HepG2 (cell line): Measurements from ENCODE around the gene DENND4A. TPM values are rescaled to one million over a fixed set of nuclear protein-coding genes. Genes with fewer than 3 reads are reported as not detected.

Experiments used
- ARID4A ChIP-seq: sonication (generic); formaldehyde crosslinking; IDR thresholded peaks from 2 replicates; pipeline ENCODE4 v1.5.0; 2020; ENCODE audit warnings: mild to moderate bottlenecking, missing genetic modification reagents, borderline replicate concordance
- ASH2L ChIP-seq: fragments of 300-600, 200-600 bp; sonication (generic); IDR thresholded peaks from 2 replicates; pipeline ENCODE4 v1.7.0; 2017; ENCODE audit warnings: low read depth, mild to moderate bottlenecking, moderate library complexity, mixed read lengths, low read length; ENCODE audit not compliant: insufficient read length
- DPF2 ChIP-seq: sonication (generic); formaldehyde crosslinking; IDR thresholded peaks from 2 replicates; pipeline ENCODE4 v1.4.0; 2020; ENCODE audit warnings: mild to moderate bottlenecking, low read depth, missing genetic modification reagents, borderline replicate concordance
- ETS1 ChIP-seq: sonication (generic); formaldehyde crosslinking; IDR thresholded peaks from 2 replicates; pipeline ENCODE4 v1.4.0; 2020; ENCODE audit warnings: missing genetic modification reagents
- GLI4 ChIP-seq: sonication (generic); formaldehyde crosslinking; IDR thresholded peaks from 2 replicates; pipeline ENCODE4 v1.5.1; 2020; ENCODE audit warnings: missing genetic modification reagents, mild to moderate bottlenecking, moderate library complexity, borderline replicate concordance
- HMG20B ChIP-seq: conservative IDR thresholded peaks from 2 replicates; pipeline ENCODE4 v1.6.1; 2016; ENCODE audit warnings: missing genetic modification reagents, missing compliant biosample characterization
- HNRNPH1 ChIP-seq: fragments of 200-400 bp; formaldehyde crosslinking; optimal IDR thresholded peaks from 2 replicates; pipeline ENCODE3; 2017; ENCODE audit warnings: mild to moderate bottlenecking, low read depth, low read length
- IRF2 ChIP-seq: IDR thresholded peaks from 2 replicates; pipeline ENCODE4 v1.6.1; 2018; ENCODE audit warnings: missing genetic modification reagents, missing compliant biosample characterization
- MTA1 ChIP-seq: sonication (generic); formaldehyde crosslinking; IDR thresholded peaks from 2 replicates; pipeline ENCODE4 v1.4.0; 2020; ENCODE audit warnings: missing genetic modification reagents, mild to moderate bottlenecking, borderline replicate concordance
- PLSCR1 ChIP-seq: sonication (generic); formaldehyde crosslinking; IDR thresholded peaks from 2 replicates; pipeline ENCODE4 v1.5.0; 2020; ENCODE audit warnings: missing genetic modification reagents, mild to moderate bottlenecking, borderline replicate concordance
- POGZ ChIP-seq: sonication (generic); formaldehyde crosslinking; IDR thresholded peaks from 2 replicates; pipeline ENCODE4 v1.4.0; 2020; ENCODE audit warnings: mild to moderate bottlenecking, missing genetic modification reagents
- POLR2A ChIP-seq, 2 experiments: IDR thresholded peaks; 2 replicates each; pipeline ENCODE4 v1.6.1; 2011; ENCODE audit warnings: low read depth in 2 of 2, low read length in 2 of 2, mild to moderate bottlenecking in 1 of 2, moderate library complexity in 1 of 2; ENCODE audit not compliant: insufficient read depth in 1 of 2
- SOX5 ChIP-seq: IDR thresholded peaks from 2 replicates; pipeline ENCODE4 v1.6.1; 2016; ENCODE audit warnings: borderline replicate concordance
- THAP8 ChIP-seq: sonication (generic); formaldehyde crosslinking; IDR thresholded peaks from 2 replicates; pipeline ENCODE4 v1.5.1; 2020; ENCODE audit warnings: missing genetic modification reagents, mild to moderate bottlenecking, borderline replicate concordance
- TMF1 ChIP-seq: sonication (generic); formaldehyde crosslinking; IDR thresholded peaks from 2 replicates; pipeline ENCODE4 v1.8.1; 2022; ENCODE audit warnings: low read depth, missing genetic modification reagents
- ZBTB34 ChIP-seq: sonication (generic); formaldehyde crosslinking; IDR thresholded peaks from 2 replicates; pipeline ENCODE4 v1.8.0; 2022; ENCODE audit warnings: mild to moderate bottlenecking, missing genetic modification reagents
- ZNF44 ChIP-seq: sonication (generic); formaldehyde crosslinking; IDR thresholded peaks from 2 replicates; pipeline ENCODE4 v1.5.1; 2020; ENCODE audit warnings: mild to moderate bottlenecking, missing genetic modification reagents
- ZNF530 ChIP-seq: sonication (generic); formaldehyde crosslinking; IDR thresholded peaks from 2 replicates; pipeline ENCODE4 v1.5.0; 2020; ENCODE audit warnings: low read depth, mild to moderate bottlenecking, missing genetic modification reagents
- ZNF672 ChIP-seq: sonication (generic); formaldehyde crosslinking; IDR thresholded peaks from 2 replicates; pipeline ENCODE4 v1.8.1; 2022; ENCODE audit warnings: missing genetic modification reagents
- polyA plus RNA-seq, 8 experiments: library from polyadenylated mRNA; depleted of rRNA in 3 of 8; stranded (reverse) in 7 of 8; unstranded in 1 of 8; fragments of >200 nt; fragmentation: Illumina TruSeq in 4 of 8; extraction: Trizol in 4 of 8; gene quantifications; 2 replicates each; pipeline versions ENCODE4 v1.2.1 to v1.2.3, GENCODE V29; 2011 to 2016; ENCODE audit warnings: low read depth in 4 of 8, missing spikeins in 1 of 8, mixed read lengths in 1 of 8; ENCODE audit not compliant: insufficient read depth in 1 of 8
- total RNA-seq, 5 experiments: library from RNA; depleted of rRNA; stranded (reverse); fragments of >200 nt; fragmentation: Illumina TruSeq; extraction: Trizol; gene quantifications; 2 replicates each; pipeline ENCODE4 v1.2.3, GENCODE V29; 2016; ENCODE audit warnings: low read depth in 1 of 5

The DENND4A gene
- total and polyA plus RNA-seq, 2 of the 13 experiments (the other 11 are each of a cell fraction or from before 2014, with no cell fraction given): 13.2 to 18.6 TPM

GRCh38 chr15:65792138-65792987 lies at the start of gene DENND4A (continued):
- TF ChIP-seq ZNF530 (CRISPR knock-in tag) (no peak), ZBTB34 (no peak), POLR2A (IDR thresholded peaks at IDR 0.05; ENCODE audit: insufficient read depth in 1 of 2, low read depth in 2 of 2, low read length in 2 of 2) (peak; percentile 86 to 90), ZNF672 (CRISPR knock-in tag) (no peak), SOX5 (CRISPR knock-in tag) (peak; percentile 41; the same call in 1 of the 2 replicates), POGZ (CRISPR knock-in tag) (peak; percentile 100), GLI4 (peak; percentile 80; the same call in 1 of the 2 replicates), PLSCR1 (CRISPR knock-in tag) (no peak), HMG20B (CRISPR knock-in tag) (0 out of 2 replicates have a peak, but pooled peaks have one; percentile 11), DPF2 (CRISPR knock-in tag) (no peak), HNRNPH1 (no peak), TMF1 (CRISPR knock-in tag) (peak; percentile 56; the same call in 1 of the 2 replicates), THAP8 (CRISPR knock-in tag) (no peak), IRF2 (peak; percentile 70), ASH2L (peak; percentile 31), ZNF44 (0 out of 2 replicates have a peak, but pooled peaks have one; percentile 16), MTA1 (CRISPR knock-in tag) (peak; percentile 76; the same call in 1 of the 2 replicates), ETS1 (no peak), ARID4A (CRISPR knock-in tag) (peak; percentile 13; the same call in 1 of the 2 replicates)
